ENCODE results near the gene PRKCSH.

- no peak for TF ChIP-seq CTCF (conservative IDR thresholded peaks at IDR 0.05)
- TF ChIP-seq ZFX (IDR thresholded peaks at IDR 0.05) = no peak
These were observed 63.8 kb downstream of the PRKCSH start for GRCh38 chr19:11499220-11499726.

All from C4-2B (cell line).